AG09309 (cell line): Measurements from ENCODE around the gene TMA7B.

Experiments
- DNase-seq: peaks from one replicate; pipeline ENCODE4 v3.0.0-alpha.2; 2010; ENCODE audit warnings: low read depth
- H3K4me3 ChIP-seq: 2 replicates; pipeline ENCODE4 v1.5.1; 2011; ENCODE audit warnings: mild to moderate bottlenecking, low read depth, low read length, moderate library complexity; ENCODE audit not compliant: control insufficient read depth
- TF ChIP-seq, protein P1 (sequence below): IDR thresholded peaks from 2 replicates; pipeline ENCODE4 v1.5.1; 2011; ENCODE audit warnings: mild to moderate bottlenecking, low read depth, low read length, inconsistent platforms; ENCODE audit not compliant: insufficient read depth, control insufficient read depth; ENCODE audit errors: missing control alignments

Gene TMA7B

GRCh38 chr22:39937906-39938305 lies 22.3 kb upstream of the TMA7B start:
- DNase-seq = no peak
- TF ChIP-seq, protein P1, sequence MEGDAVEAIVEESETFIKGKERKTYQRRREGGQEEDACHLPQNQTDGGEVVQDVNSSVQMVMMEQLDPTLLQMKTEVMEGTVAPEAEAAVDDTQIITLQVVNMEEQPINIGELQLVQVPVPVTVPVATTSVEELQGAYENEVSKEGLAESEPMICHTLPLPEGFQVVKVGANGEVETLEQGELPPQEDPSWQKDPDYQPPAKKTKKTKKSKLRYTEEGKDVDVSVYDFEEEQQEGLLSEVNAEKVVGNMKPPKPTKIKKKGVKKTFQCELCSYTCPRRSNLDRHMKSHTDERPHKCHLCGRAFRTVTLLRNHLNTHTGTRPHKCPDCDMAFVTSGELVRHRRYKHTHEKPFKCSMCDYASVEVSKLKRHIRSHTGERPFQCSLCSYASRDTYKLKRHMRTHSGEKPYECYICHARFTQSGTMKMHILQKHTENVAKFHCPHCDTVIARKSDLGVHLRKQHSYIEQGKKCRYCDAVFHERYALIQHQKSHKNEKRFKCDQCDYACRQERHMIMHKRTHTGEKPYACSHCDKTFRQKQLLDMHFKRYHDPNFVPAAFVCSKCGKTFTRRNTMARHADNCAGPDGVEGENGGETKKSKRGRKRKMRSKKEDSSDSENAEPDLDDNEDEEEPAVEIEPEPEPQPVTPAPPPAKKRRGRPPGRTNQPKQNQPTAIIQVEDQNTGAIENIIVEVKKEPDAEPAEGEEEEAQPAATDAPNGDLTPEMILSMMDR = no peak
- no peak overlapping the region for H3K4me3 ChIP-seq

- DNase-seq = no peak
- TF ChIP-seq, protein P1 = no peak
- no peak overlapping the region for H3K4me3 ChIP-seq
These were observed 21.6 kb upstream of the TMA7B start for GRCh38 chr22:39938509-39939111.

- no peak overlapping the region for H3K4me3 ChIP-seq
- TF ChIP-seq, protein P1 = no peak
- no peak for DNase-seq
These were observed 20.4 kb upstream of the TMA7B start for GRCh38 chr22:39939830-39940229.

GRCh38 chr22:39940757-39941305 lies 19.4 kb upstream of the TMA7B start:
- TF ChIP-seq, protein P1 = no peak
- DNase-seq = no peak
- no peak overlapping the region for H3K4me3 ChIP-seq

GRCh38 chr22:39941601-39942000 lies 18.6 kb upstream of the TMA7B start:
- no peak overlapping the region for H3K4me3 ChIP-seq
- TF ChIP-seq, protein P1 = no peak
- DNase-seq = no peak

DNA sequence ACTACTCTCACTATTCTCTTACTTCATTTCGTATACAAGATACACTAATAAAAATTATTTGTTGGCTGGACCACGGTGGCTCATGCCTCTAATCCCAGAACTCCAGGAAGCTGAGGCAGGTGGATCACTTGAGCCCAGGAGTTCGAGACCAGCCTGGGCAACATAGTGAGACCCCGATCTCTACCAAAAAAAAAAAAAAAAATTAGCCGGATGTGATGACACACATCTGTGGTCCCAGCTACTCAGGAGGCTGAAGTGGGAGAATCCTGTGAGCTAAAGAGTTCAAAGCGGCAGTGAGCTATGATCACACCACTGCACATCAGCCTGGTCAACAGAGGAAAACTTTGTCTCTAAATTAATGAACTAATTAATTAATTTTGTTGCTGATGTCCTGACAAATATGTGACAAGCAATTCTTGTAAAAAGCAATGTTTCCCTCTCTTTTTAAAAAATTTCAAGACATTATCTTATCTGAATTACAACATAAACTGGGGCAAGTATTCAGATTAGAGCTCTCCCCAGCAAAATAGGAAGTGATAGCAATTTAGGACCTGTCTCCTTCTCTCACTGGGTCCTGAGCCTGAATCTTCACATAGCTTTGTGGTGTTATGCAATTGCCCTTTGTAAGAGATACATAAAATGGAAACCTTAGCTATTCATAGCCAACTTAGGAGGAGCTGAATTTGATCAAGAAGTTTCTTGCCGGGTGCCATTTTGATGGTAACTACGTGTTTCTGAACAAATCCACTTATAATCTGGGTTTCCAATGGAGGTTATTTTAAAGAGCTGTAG lies 17.6 kb upstream of the TMA7B start:
- H3K4me3 ChIP-seq = no peak overlapping the region
- DNase-seq = no peak
- TF ChIP-seq, protein P1 = no peak
